ENCODE results near the gene NRCAM.

DNA sequence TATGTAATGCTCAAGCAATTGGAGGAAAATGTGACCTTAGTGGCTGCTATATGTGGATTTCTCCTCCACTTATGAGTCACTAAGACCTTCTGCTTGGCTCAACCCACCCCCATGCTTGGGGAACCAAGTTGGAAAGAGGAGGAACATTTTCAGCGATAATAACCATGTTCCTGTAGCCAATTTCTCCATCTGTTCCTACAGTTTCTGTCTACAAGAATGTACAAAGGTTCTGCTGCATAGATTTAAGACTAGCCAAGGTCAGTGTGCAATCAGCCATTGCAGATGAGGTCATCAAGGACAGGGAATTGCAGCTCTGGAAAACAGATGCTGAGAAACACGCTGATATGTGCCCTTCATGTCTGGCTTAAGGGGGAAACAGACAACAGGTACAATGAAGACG is 5.6 kb upstream of the NRCAM start:
- TF ChIP-seq CTCF (tag by site-specific recombination; IDR thresholded peaks at IDR 0.05) (no peak), ZNF350 (tag by site-specific recombination; IDR thresholded peaks at IDR 0.05) (no peak), ZNF140 (tag by site-specific recombination; IDR thresholded peaks at IDR 0.05) (no peak), BCL11B (tag by site-specific recombination; IDR thresholded peaks at IDR 0.05; ENCODE audit: low read depth) (no peak), SP2 (tag by site-specific recombination; IDR thresholded peaks at IDR 0.05) (no peak), ZNF394 (tag by site-specific recombination; IDR thresholded peaks at IDR 0.05; ENCODE audit: borderline replicate concordance) (no peak), ZNF398 (tag by site-specific recombination; IDR thresholded peaks at IDR 0.05) (no peak), ZNF473 (tag by site-specific recombination; IDR thresholded peaks at IDR 0.05) (no peak), ZNF121 (tag by site-specific recombination; IDR thresholded peaks at IDR 0.05) (no peak), ZNF211 (tag by site-specific recombination; IDR thresholded peaks at IDR 0.05; ENCODE audit: low read depth) (no peak), MYNN (tag by site-specific recombination; IDR thresholded peaks at IDR 0.05; ENCODE audit: borderline replicate concordance) (no peak)
